ENCODE measurements around the gene GDF15.

DNA sequence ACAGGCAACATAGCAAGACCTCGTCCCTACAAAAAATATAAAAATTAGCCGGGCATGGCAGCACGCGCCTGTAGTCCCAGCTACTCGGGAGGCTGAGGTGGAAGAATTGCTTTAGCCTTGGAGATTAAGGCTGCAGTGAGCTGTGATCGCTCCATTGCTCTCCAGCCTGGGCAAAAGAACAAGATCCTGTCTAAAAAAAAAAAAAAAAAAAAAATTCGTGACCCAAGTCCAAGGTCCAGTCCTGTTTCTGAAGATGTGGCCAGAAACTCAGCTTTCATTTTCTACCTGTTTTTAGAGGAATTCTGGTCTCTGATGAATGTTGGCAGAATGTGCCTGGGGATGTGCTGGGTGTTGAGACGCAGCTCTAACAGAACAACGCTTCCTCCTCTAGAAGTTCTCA, 47.4 kb upstream of the GDF15 start:
- TF ChIP-seq, protein P1, sequence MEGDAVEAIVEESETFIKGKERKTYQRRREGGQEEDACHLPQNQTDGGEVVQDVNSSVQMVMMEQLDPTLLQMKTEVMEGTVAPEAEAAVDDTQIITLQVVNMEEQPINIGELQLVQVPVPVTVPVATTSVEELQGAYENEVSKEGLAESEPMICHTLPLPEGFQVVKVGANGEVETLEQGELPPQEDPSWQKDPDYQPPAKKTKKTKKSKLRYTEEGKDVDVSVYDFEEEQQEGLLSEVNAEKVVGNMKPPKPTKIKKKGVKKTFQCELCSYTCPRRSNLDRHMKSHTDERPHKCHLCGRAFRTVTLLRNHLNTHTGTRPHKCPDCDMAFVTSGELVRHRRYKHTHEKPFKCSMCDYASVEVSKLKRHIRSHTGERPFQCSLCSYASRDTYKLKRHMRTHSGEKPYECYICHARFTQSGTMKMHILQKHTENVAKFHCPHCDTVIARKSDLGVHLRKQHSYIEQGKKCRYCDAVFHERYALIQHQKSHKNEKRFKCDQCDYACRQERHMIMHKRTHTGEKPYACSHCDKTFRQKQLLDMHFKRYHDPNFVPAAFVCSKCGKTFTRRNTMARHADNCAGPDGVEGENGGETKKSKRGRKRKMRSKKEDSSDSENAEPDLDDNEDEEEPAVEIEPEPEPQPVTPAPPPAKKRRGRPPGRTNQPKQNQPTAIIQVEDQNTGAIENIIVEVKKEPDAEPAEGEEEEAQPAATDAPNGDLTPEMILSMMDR (IDR thresholded peaks at IDR 0.05), result no peak
- TF ChIP-seq POLR2A (IDR thresholded peaks at IDR 0.05) (no peak), POLR2AphosphoS5 (IDR thresholded peaks at IDR 0.05) (no peak)
